ES-I3 (cell line): ENCODE data around the gene NDUFC2.
"Not testable (repeated sequence)": the region's sequence is repeated elsewhere in the genome, so short reads cannot be mapped to it uniquely, and the experiment has no call there.

ENCODE experiments used
- H3K36me3 ChIP-seq: 2 replicates; pipeline ENCODE4 v1.6.1; 2013; ENCODE audit warnings: mild to moderate bottlenecking, low read length, control low read depth, moderate library complexity; ENCODE audit not compliant: insufficient read depth
- H3K4me1 ChIP-seq: 2 replicates; pipeline ENCODE4 v1.6.1; 2013; ENCODE audit warnings: mild to moderate bottlenecking, control low read depth, low read length; ENCODE audit not compliant: insufficient read depth
- H3K9ac ChIP-seq: 2 replicates; pipeline ENCODE4 v1.6.1; 2013; ENCODE audit warnings: low read depth, mild to moderate bottlenecking, low read length, moderate library complexity
- H3K9me3 ChIP-seq: 2 replicates; pipeline ENCODE4 v1.6.1; 2013; ENCODE audit warnings: mild to moderate bottlenecking, low read length, moderate library complexity; ENCODE audit not compliant: control insufficient read depth, insufficient read depth

The NDUFC2 gene

DNA sequence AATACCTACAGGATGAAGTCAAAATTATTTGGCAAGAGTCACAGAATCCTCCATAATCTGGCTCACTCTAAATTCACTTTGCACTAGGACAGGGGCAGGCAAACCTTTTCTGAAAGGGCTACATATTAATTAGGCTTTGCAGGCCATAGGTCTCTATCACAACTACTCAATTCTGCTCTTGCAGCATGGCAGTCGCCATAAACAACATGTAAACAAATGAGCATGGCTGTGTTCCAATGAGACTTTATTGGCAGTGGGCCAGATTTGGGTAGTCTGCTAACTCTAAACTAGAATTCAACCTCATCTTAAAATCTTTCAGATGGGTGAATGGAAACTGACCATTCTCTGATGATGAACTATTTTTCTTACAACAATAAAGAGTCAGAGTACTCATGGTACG, 10.2 kb downstream of the NDUFC2 start:
- no peak overlapping the region for H3K9ac ChIP-seq
- H3K4me1 ChIP-seq = no peaks in the 10 kb centered on the region
- H3K9me3 ChIP-seq = no peaks in the 10 kb centered on the region
- H3K36me3 ChIP-seq = peaks cover 8% of the 10 kb centered on the region

- Histone ChIP-seq H3K4me1 (no peaks in the 10 kb centered on the region), H3K36me3 (peaks cover 8% of the 10 kb centered on the region), H3K9ac (no peak overlapping the region), H3K9me3 (no peaks in the 10 kb centered on the region)
These were observed 12.0 kb downstream of the NDUFC2 start for GRCh38 chr11:78067704-78068103.

DNA sequence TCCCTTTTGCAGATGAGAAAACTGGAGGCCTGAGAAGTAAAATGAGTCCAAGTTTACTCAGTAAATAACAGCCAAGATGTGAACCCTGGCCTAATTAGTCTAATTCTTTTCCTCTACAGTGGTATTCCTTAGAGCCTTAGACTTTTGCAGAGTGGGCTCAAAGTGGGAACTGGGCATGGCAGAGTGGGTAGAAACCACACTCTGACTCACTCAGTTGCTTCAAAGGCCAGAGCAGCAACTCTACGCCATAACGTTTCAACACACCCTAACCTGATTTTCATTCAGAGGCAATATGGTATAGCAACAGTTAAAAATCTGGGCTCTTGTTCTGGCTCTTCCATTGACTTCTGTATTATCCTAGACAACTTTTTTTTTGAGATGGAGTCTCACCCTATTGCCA, 13.2 kb downstream of the NDUFC2 start:
- peaks cover 6% of the 10 kb centered on the region; the same call in 1 of the 2 replicates for H3K36me3 ChIP-seq
- no peaks in the 10 kb centered on the region for H3K9me3 ChIP-seq
- no peak overlapping the region for H3K9ac ChIP-seq
- no peaks in the 10 kb centered on the region for H3K4me1 ChIP-seq

DNA sequence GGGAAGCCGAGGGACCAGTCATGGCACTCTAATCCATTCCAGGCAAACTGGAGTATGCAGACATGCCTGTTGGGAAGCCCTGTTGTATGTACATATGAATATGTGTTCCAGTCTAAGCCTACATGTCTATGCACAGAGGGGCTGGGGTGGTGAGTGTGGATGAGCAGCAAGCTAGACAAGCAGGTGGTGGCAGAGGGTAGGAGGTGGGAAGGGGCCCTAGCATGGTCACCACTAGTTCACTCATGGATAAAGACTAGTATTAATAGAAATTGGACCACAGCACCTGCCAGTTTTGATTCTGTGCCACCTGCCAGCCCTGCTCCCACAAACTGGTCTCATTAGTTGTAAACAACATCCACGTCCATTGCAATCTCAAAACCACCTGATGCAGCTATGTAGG, 14.5 kb downstream of the NDUFC2 start:
- H3K9ac ChIP-seq = no peak overlapping the region
- H3K9me3 ChIP-seq = no peaks in the 10 kb centered on the region
- H3K4me1 ChIP-seq = no peaks in the 10 kb centered on the region
- no peaks in the 10 kb centered on the region for H3K36me3 ChIP-seq

- H3K4me1 ChIP-seq = no peaks in the 10 kb centered on the region
- no peak within 1 kb of the TSS for H3K9ac ChIP-seq
These were observed 16.1 kb downstream of the NDUFC2 start, which contains the start of gene THRSP for GRCh38 chr11:78063440-78064181. Gene THRSP, plus strand, starts transcription at chr11:78063861. Its CDS starts 21 bp downstream, at chr11:78063882.

GRCh38 chr11:78062671-78063070, 17.0 kb downstream of the NDUFC2 start:
- no peaks in the 10 kb centered on the region for H3K4me1 ChIP-seq
- no peak overlapping the region for H3K9ac ChIP-seq
- H3K9me3 ChIP-seq = no peaks in the 10 kb centered on the region
- H3K36me3 ChIP-seq = no peaks in the 10 kb centered on the region

More at GRCh38 chr11:78063440-78064181, 16.1 kb downstream of the NDUFC2 start, which contains the start of gene THRSP:
- Histone ChIP-seq H3K36me3 (no peaks in the 10 kb centered on the region), H3K9me3 (no peaks in the 10 kb centered on the region)

DNA sequence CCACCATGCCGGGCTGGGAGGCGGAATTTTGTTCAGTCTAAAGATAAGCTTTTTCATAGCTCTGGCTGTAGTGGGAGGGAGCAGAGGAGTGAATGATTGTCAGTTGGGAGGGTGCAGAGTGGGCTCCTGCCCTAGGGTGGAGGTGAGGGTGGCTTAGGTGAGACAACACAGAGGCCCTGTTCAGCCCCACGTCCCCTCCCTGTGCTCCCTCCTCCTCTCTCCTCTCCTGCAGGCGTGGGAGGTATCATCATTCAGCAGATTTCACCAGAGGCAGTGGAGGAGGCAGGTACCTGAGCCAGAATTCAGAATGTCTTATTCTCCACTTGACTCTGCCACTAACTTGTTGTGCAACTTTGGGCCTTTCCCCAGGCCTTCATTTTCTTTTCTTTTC, 17.7 kb downstream of the NDUFC2 start:
- H3K9ac ChIP-seq = no peak overlapping the region
- H3K9me3 ChIP-seq = no peaks in the 10 kb centered on the region
- H3K4me1 ChIP-seq = no peaks in the 10 kb centered on the region
- no peaks in the 10 kb centered on the region for H3K36me3 ChIP-seq

- Histone ChIP-seq H3K4me1 (no peaks in the 10 kb centered on the region), H3K9me3 (no peaks in the 10 kb centered on the region), H3K36me3 (no peaks in the 10 kb centered on the region), H3K9ac (no peak overlapping the region)
These were observed 18.4 kb downstream of the NDUFC2 start for GRCh38 chr11:78061088-78061920.

DNA sequence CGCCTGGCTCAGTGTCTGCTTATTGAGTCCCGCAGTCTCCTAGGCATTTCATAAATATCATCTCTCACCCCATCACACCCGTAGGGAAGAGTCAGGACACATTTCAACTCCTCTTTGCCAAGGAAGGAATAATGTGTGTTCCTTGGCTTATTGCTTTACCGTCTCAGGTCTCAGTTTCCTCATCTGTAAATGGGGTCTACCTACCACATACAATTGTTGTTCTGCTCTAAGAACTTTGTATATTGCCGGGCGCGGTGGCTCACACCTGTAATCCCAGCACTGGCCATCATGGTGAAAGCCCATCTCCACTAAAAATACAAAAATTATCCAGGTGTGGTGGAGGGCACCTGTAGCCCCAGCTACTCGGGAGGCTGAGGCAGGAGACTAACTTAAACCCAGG, 19.1 kb downstream of the NDUFC2 start:
- H3K36me3 ChIP-seq = no peaks in the 10 kb centered on the region

GRCh38 chr11:78059749-78060328, 19.8 kb downstream of the NDUFC2 start:
- H3K36me3 ChIP-seq, H3K9ac ChIP-seq, H3K9me3 ChIP-seq, H3K4me1 ChIP-seq: not testable (repeated sequence)

More for the DNA sequence above, 19.1 kb downstream of the NDUFC2 start:
- Histone ChIP-seq H3K4me1 (no peaks in the 10 kb centered on the region), H3K9ac (no peak overlapping the region), H3K9me3 (no peaks in the 10 kb centered on the region)

DNA sequence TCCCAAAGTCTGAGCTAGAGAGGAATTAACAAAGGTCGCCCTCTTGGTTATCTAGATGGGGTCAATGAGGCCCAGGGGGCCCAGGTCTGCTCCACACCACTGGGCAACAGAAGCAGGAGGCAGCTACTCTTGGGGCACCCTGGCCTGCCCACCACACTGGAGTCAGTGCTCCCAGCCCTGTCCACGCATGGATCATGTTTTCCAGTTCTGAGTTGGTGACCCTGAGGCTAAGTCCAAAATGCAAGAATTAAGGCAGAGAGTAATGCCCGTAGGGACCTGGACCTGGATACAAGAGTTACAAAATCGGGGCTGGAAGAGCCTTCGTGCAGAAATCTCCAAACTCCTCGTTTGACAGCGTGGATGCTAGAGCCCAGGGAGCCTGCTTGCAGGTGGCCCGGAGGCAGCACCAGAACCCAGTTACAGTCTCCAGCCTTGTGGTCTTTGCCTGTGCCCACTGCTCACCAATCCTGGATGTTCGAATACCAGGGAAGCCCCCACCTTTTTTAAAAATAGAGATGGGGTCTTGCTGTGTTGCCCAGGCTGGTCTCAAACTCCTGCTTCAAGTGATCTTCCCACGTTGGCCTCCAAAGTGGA, 22.1 kb downstream of the NDUFC2 start:
- no peaks in the 10 kb centered on the region for H3K9me3 ChIP-seq
- no peaks in the 10 kb centered on the region for H3K36me3 ChIP-seq
- H3K4me1 ChIP-seq = no peaks in the 10 kb centered on the region
- no peak overlapping the region for H3K9ac ChIP-seq

DNA sequence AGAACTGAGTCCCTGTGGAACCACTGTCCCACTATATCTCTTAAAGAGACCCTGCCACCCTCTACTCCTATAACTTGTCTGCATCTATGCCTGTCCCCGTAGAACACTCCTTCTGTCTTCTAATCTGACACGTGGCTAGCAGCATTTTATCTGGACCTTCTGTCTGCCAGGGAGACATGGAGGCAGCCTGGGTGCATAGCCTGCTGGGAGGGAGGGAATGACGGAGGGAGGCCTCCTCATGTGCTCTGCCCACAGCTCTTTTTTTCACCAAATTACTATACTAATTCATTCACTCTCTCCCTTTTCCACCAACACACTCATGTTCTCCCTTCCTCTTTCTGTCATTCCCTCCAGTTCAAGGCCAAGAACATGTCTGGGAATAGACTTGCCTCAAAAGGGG, 23.6 kb downstream of the NDUFC2 start:
- Histone ChIP-seq H3K36me3 (no peaks in the 10 kb centered on the region), H3K9ac (no peak overlapping the region), H3K4me1 (peaks cover 6% of the 10 kb centered on the region; the same call in 1 of the 2 replicates), H3K9me3 (no peaks in the 10 kb centered on the region)

- Histone ChIP-seq H3K9ac (no peak overlapping the region), H3K9me3 (no peaks in the 10 kb centered on the region), H3K4me1 (peaks cover 14% of the 10 kb centered on the region; the same call in 1 of the 2 replicates), H3K36me3 (no peaks in the 10 kb centered on the region)
These were observed 24.7 kb downstream of the NDUFC2 start for GRCh38 chr11:78054971-78055370.
